Keratinocyte (primary cell): Measurements from ENCODE around the gene DUSP2. TPM values are rescaled to one million over a fixed set of nuclear protein-coding genes. Genes with fewer than 3 reads are reported as not detected.

Experiments used
- DNase-seq: peaks from one replicate; pipeline ENCODE4 v3.0.0-alpha.2; 2011; ENCODE audit warnings: low read depth, missing footprints, low spot score
- FAIRE-seq: peaks from 2 replicates; lab custom pipeline; 2011; peaks lifted over from hg19 to GRCh38; lab: Jason Lieb, UNC
- H2AFZ ChIP-seq: 2 replicates; pipeline ENCODE4 v1.6.0; 2012; ENCODE audit warnings: low read length, control low read depth, inconsistent platforms; ENCODE audit not compliant: control insufficient read depth
- H3K27ac ChIP-seq: 2 replicates; pipeline ENCODE4 v1.5.1; 2011; ENCODE audit warnings: low read length; ENCODE audit not compliant: control insufficient read depth, insufficient read depth
- H3K27me3 ChIP-seq: 3 replicates; pipeline ENCODE4 v1.6.0; 2011; ENCODE audit warnings: low read length; ENCODE audit not compliant: control insufficient read depth, insufficient read depth; ENCODE audit errors: extremely low read depth
- H3K36me3 ChIP-seq, 2 experiments: 2 replicates in 1 of 2; 3 replicates in 1 of 2; pipeline ENCODE4 v1.5.1; 2011; ENCODE audit warnings: low read length in 2 of 2, mild to moderate bottlenecking in 1 of 2; ENCODE audit not compliant: control insufficient read depth in 2 of 2, insufficient read depth in 2 of 2; ENCODE audit errors: extremely low read depth in 1 of 2
- H3K4me1 ChIP-seq: 3 replicates; pipeline ENCODE4 v1.5.1; 2011; ENCODE audit warnings: low read length; ENCODE audit not compliant: control insufficient read depth, insufficient read depth; ENCODE audit errors: extremely low read depth
- H3K4me2 ChIP-seq: 3 replicates; pipeline ENCODE4 v1.6.0; 2011; ENCODE audit warnings: low read depth, low read length; ENCODE audit not compliant: control insufficient read depth, insufficient read depth; ENCODE audit errors: extremely low read depth
- H3K4me3 ChIP-seq, 3 experiments: fragments of 200-600 bp in 1 of 3; sonication (generic) in 1 of 3; 2 replicates in 2 of 3; 3 replicates in 1 of 3; pipeline ENCODE4 v1.5.1; 2011 to 2016; ENCODE audit warnings: low read length in 3 of 3, mild to moderate bottlenecking in 3 of 3, control low read depth in 2 of 3, inconsistent platforms in 1 of 3, low read depth in 1 of 3, mixed read lengths in 1 of 3, mixed run types in 1 of 3, moderate library complexity in 1 of 3; ENCODE audit not compliant: control insufficient read depth in 2 of 3, insufficient read depth in 2 of 3; ENCODE audit errors: extremely low read depth in 1 of 3
- H3K79me2 ChIP-seq: 2 replicates; pipeline ENCODE4 v1.6.0; 2012; ENCODE audit warnings: low read length; ENCODE audit not compliant: control insufficient read depth, insufficient read depth
- H3K9ac ChIP-seq: 3 replicates; pipeline ENCODE4 v1.6.0; 2011; ENCODE audit warnings: low read length; ENCODE audit not compliant: control insufficient read depth, insufficient read depth; ENCODE audit errors: extremely low read depth
- H3K9me1 ChIP-seq: 3 replicates; pipeline ENCODE4 v1.6.0; 2011; ENCODE audit warnings: low read length; ENCODE audit not compliant: control insufficient read depth, insufficient read depth; ENCODE audit errors: extremely low read depth
- H3K9me3 ChIP-seq: 2 replicates; pipeline ENCODE4 v1.5.1; 2012; ENCODE audit warnings: low read depth, low read length; ENCODE audit not compliant: control insufficient read depth
- H4K20me1 ChIP-seq: 3 replicates; pipeline ENCODE4 v1.6.0; 2011; ENCODE audit warnings: low read length; ENCODE audit not compliant: control insufficient read depth, insufficient read depth; ENCODE audit errors: extremely low read depth
- CTCF ChIP-seq, 3 experiments: IDR thresholded peaks in 1 of 3; conservative IDR thresholded peaks in 1 of 3; optimal IDR thresholded peaks in 1 of 3; 2 replicates in 2 of 3; 3 replicates in 1 of 3; pipeline versions ENCODE3 to v1.5.1; 2011; ENCODE audit warnings: low read length in 3 of 3, mild to moderate bottlenecking in 3 of 3, moderate library complexity in 2 of 3, control low read depth in 1 of 3, inconsistent platforms in 1 of 3; ENCODE audit not compliant: insufficient read depth in 2 of 3; ENCODE audit errors: extremely low read depth in 1 of 3
- EZH2 ChIP-seq: IDR thresholded peaks from one replicate; pipeline ENCODE4 v1.6.1; 2012; ENCODE audit warnings: inconsistent platforms, mild to moderate bottlenecking, low read length, moderate library complexity
- dilution Hi-C: fragments of 300-500 bp; cut with MboI; formaldehyde crosslinking; loops from one replicate; pipeline ENCODE4 v1.7.0; 2020; ENCODE audit warnings: low sequenced_read_pairs; ENCODE audit not compliant: extremely low pct_ligation_motif_present
- polyA plus RNA-seq, 5 experiments: library from polyadenylated mRNA; depleted of rRNA in 3 of 5; stranded (reverse) in 3 of 5; stranded (forward) in 1 of 5; unstranded in 1 of 5; fragments of >200 nt; gene quantifications; 1 replicate in 1 of 5; 2 replicates in 3 of 5; 3 replicates in 1 of 5; pipeline versions ENCODE4 v1.2.1 to v1.2.3, GENCODE V29; 2011 to 2012; ENCODE audit warnings: missing spikeins in 2 of 5, low read depth in 1 of 5, low replicate concordance in 1 of 5

The DUSP2 gene
- polyA plus RNA-seq, 1 donor (not counting 4 experiments of a cell fraction or from before 2014, with no cell fraction given): 1.2 TPM

GRCh38 chr2:96146153-96146880 lies 1.1 kb upstream of the DUSP2 start:
- dilution Hi-C loops: no loop called here
- no peak for DNase-seq

GRCh38 chr2:96145848-96146152 lies 560 bp upstream of the DUSP2 start:
- TF ChIP-seq CTCF (optimal IDR thresholded peaks at IDR 0.05 in 1 of 3, IDR thresholded peaks at IDR 0.05 in 1 of 3, conservative IDR thresholded peaks at IDR 0.05 in 1 of 3; ENCODE audit: extremely low read depth in 1 of 3, insufficient read depth in 2 of 3, low read length in 3 of 3): no peak
- no peak for TF ChIP-seq EZH2
- dilution Hi-C loops: no loop called here
- DNase-seq (no peak), FAIRE-seq (no peak)
- Histone ChIP-seq H3K4me2 (peak overlapping the region; percentile 47), H3K79me2 (no peaks in the 10 kb centered on the region), H3K27ac (no peak overlapping the region), H3K9me3 (no peaks in the 10 kb centered on the region), H3K9ac (no peak overlapping the region), H3K27me3 (no peaks in the 10 kb centered on the region), H3K4me3 (peak overlapping the region in 1 of 3 experiments; percentile 19), H3K36me3 (no peaks in the 10 kb centered on the region), H3K9me1 (no peaks in the 10 kb centered on the region), H3K4me1 (peaks cover 37% of the 10 kb centered on the region), H4K20me1 (no peaks in the 10 kb centered on the region), H2AFZ (no peak overlapping the region)

More at GRCh38 chr2:96146153-96146880, 1.1 kb upstream of the DUSP2 start:
- Histone ChIP-seq H3K9me1 (no peaks in the 10 kb centered on the region), H3K4me3 (no peak overlapping the region), H3K27me3 (no peaks in the 10 kb centered on the region), H4K20me1 (no peaks in the 10 kb centered on the region), H3K9ac (peak overlapping the region; percentile 37), H3K4me2 (peak overlapping the region; percentile 47), H3K36me3 (no peaks in the 10 kb centered on the region), H3K4me1 (peaks cover 37% of the 10 kb centered on the region), H3K79me2 (no peaks in the 10 kb centered on the region), H3K9me3 (no peaks in the 10 kb centered on the region), H2AFZ (peak overlapping the region; percentile 70), H3K27ac (peak overlapping the region; percentile 43)
- TF ChIP-seq CTCF (optimal IDR thresholded peaks at IDR 0.05 in 1 of 3, IDR thresholded peaks at IDR 0.05 in 1 of 3, conservative IDR thresholded peaks at IDR 0.05 in 1 of 3; ENCODE audit: extremely low read depth in 1 of 3, insufficient read depth in 2 of 3, low read length in 3 of 3): no peak
- no peak for TF ChIP-seq EZH2
- no peak for FAIRE-seq
